Neural crest cell (in vitro differentiated cells): ENCODE data around the gene C1S. TPM values are rescaled to one million over a fixed set of nuclear protein-coding genes. Genes with fewer than 3 reads are reported as not detected.

Experiments used
- DNase-seq: peaks from one replicate; pipeline ENCODE4 v3.0.0; 2021; ENCODE audit warnings: low read depth, mixed read lengths, low spot score
- H3K27ac Mint-ChIP-seq: one replicate; pipeline ENCODE4 v1.8.0; 2021; ENCODE audit warnings: mild to moderate bottlenecking, mixed read lengths; ENCODE audit not compliant: unreplicated experiment
- H3K27me3 Mint-ChIP-seq: 2 replicates; pipeline ENCODE4 v1.8.0; 2021; ENCODE audit warnings: low read depth, mild to moderate bottlenecking, mixed read lengths
- H3K36me3 Mint-ChIP-seq: 2 replicates; pipeline ENCODE4 v1.8.0; 2021; ENCODE audit warnings: low read depth, mild to moderate bottlenecking, mixed read lengths
- H3K4me1 Mint-ChIP-seq: 2 replicates; pipeline ENCODE4 v1.8.0; 2021; ENCODE audit warnings: mixed read lengths
- H3K4me3 Mint-ChIP-seq: one replicate; pipeline ENCODE4 v1.8.0; 2021; ENCODE audit warnings: mild to moderate bottlenecking, mixed read lengths
- H3K9me3 Mint-ChIP-seq: 2 replicates; pipeline ENCODE4 v1.8.0; 2021; ENCODE audit warnings: mixed read lengths
- total RNA-seq: library from RNA; stranded (reverse); gene quantifications from 2 replicates; pipeline ENCODE4 v1.2.1, GENCODE V29; 2021
- TF ChIP-seq, protein P1 (sequence below): fragments of 200-600 bp; sonication (generic); conservative IDR thresholded peaks from 2 replicates; pipeline ENCODE4 v1.5.0; 2021; ENCODE audit warnings: antibody characterized with exemption, mild to moderate bottlenecking

C1S gene
- total RNA-seq, 1 donor from 2014 or later = 2.2 TPM

DNA sequence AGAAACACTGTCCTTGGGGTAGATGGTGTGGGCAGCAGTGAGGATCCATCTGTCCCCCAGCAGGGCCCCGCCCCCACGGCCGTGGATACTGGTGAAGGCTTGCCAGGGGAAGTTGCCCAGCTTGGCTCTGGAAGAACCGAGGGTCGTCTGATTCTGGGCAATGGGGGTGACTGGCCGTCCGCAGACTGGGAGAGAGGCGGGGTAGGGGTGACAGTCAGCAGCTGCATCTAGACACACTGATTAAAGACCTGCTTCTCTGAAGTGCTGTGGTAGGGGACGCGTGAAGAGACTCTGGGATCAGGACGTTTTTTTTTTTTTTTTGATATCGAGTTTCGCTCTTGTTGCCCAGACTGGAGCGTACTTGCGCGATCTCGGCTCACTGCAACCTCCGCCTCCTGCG lies 36.5 kb downstream of the C1S start:
- H3K36me3 Mint-ChIP-seq = peaks cover 2% of the 10 kb centered on the region
- H3K4me3 Mint-ChIP-seq = no peak overlapping the region
- H3K9me3 Mint-ChIP-seq = no peaks in the 10 kb centered on the region
- peak overlapping the region; percentile 19 for H3K27ac Mint-ChIP-seq
- DNase-seq = no peak
- no peaks in the 10 kb centered on the region for H3K27me3 Mint-ChIP-seq
- H3K4me1 Mint-ChIP-seq = peaks cover 5% of the 10 kb centered on the region
- TF ChIP-seq, protein P1, sequence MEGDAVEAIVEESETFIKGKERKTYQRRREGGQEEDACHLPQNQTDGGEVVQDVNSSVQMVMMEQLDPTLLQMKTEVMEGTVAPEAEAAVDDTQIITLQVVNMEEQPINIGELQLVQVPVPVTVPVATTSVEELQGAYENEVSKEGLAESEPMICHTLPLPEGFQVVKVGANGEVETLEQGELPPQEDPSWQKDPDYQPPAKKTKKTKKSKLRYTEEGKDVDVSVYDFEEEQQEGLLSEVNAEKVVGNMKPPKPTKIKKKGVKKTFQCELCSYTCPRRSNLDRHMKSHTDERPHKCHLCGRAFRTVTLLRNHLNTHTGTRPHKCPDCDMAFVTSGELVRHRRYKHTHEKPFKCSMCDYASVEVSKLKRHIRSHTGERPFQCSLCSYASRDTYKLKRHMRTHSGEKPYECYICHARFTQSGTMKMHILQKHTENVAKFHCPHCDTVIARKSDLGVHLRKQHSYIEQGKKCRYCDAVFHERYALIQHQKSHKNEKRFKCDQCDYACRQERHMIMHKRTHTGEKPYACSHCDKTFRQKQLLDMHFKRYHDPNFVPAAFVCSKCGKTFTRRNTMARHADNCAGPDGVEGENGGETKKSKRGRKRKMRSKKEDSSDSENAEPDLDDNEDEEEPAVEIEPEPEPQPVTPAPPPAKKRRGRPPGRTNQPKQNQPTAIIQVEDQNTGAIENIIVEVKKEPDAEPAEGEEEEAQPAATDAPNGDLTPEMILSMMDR = no peak

DNA sequence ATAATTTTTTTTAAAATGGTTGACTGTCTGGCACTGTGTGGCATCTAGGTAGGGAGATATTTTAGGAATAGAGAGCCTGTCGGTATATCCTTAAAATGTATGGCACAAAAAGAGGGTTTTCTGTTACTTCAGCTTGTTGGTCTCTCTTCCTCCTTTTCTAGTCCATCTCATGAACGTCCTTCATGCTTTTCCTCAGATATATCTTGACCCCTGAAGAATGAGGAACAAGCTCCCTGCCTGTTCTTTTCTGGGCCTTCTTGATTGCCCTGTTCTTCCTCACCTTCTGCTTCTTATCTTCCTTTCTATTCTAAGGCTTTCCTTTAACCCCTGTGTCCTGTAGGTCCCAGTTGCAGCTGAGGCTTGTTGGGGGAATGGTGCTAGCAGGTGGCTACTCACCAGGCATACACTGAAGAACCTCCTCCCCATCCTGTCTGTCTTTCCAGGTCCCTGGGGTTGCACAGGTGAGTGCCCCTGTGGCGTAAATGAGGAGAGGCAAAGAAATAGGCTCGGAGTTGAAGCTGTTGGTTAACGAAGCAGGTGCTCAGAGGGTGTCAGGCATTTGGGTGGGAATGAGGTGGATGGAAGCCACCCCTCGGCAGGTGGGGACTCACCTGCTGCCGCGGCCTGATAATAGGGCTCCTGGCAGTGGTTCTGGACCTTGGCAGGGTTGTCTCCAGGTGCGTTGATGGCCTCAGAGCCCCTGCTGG lies 38.9 kb downstream of the C1S start:
- Mint-ChIP-seq H3K27ac (no peak overlapping the region), H3K36me3 (peaks cover 2% of the 10 kb centered on the region), H3K4me1 (no peaks in the 10 kb centered on the region), H3K9me3 (no peaks in the 10 kb centered on the region), H3K4me3 (no peak overlapping the region), H3K27me3 (no peaks in the 10 kb centered on the region)
- TF ChIP-seq, protein P1 = no peak
- DNase-seq = no peak

DNA sequence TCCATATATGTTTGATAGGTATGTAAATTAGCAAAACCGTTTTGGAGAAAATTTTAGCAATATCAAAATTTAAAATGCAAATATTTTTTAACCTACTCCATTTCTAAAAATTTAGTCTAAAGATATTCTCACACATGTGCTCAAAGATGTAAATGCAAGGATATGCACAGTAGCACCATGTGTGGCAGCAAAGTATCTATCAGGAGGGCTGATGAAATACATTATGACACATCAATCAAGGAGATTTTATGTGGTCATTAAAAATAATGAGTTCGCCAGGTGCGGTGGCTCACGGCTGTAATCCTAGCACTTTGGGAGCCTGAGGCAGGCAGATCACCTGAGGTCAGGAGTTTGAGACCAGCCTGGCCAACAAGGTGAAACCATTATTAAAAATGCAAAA lies 39.7 kb downstream of the C1S start:
- Mint-ChIP-seq H3K27me3 (no peaks in the 10 kb centered on the region), H3K36me3 (peaks cover 2% of the 10 kb centered on the region), H3K9me3 (no peaks in the 10 kb centered on the region), H3K4me3 (no peak overlapping the region), H3K27ac (no peak overlapping the region), H3K4me1 (no peaks in the 10 kb centered on the region)
- no peak for DNase-seq
- TF ChIP-seq, protein P1 = no peak

DNA sequence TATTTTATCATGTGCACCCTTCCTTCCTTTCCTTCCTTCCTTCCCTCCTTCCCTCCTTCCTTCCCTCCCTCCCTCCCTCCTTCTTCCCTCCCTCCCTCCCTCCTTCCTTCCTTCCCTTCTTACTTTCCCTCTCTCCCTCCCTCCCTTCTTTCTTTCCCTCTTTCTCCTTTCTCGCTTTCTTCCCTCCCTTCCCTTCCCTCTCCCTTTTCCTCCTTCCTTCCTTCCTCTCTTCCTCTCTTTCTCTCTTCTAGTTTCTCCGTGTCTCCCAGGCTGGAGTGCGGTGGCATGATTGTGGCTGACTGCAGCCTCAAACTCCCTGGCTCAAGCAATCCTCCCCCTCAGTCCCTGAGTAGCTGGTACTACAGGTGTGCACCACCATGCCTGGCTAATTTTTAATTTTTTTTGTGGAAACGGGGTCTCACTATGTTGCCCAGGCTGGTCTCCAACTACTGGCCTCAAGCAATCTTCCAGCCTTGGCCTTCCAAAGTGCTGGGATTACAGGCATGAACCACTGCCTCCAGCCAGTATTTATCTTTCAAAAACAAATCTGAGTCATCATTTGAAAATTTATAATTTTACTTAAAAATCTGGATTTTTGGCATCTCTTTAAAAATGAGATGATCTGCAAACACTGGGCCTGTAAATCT lies 40.7 kb downstream of the C1S start:
- TF ChIP-seq, protein P1 = no peak
- DNase-seq = no peak
- peaks cover 11% of the 10 kb centered on the region for H3K36me3 Mint-ChIP-seq
- H3K27me3 Mint-ChIP-seq = no peaks in the 10 kb centered on the region
- H3K9me3 Mint-ChIP-seq = peaks cover 8% of the 10 kb centered on the region
- H3K4me3 Mint-ChIP-seq = no peak overlapping the region
- no peaks in the 10 kb centered on the region for H3K4me1 Mint-ChIP-seq
- no peak overlapping the region for H3K27ac Mint-ChIP-seq

DNA sequence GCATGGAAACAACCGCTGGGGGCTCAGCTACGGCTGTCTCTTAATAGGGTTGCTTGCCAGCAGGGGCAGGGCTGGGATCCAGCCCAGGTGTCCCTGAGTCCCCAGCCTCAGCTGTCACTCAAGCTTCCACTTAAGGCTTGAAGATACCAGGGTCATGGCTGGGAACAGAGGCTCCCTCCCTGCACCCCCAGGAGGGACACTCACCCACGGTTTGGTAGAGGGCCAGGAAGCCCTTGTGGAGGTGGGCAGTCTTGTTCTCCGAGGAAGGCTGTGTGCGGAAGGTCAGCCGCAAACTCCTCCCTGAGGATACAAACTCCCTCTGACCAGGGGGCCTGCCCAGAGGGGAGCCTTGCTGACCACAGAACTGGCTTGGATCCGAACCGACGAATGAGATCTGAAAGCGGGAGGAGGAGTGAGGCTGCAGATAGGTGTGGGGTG lies 41.2 kb downstream of the C1S start:
- H3K27ac Mint-ChIP-seq = no peak overlapping the region
- H3K27me3 Mint-ChIP-seq = no peaks in the 10 kb centered on the region
- no peak overlapping the region for H3K4me3 Mint-ChIP-seq
- TF ChIP-seq, protein P1 = no peak
- peaks cover 15% of the 10 kb centered on the region for H3K36me3 Mint-ChIP-seq
- DNase-seq = no peak
- H3K4me1 Mint-ChIP-seq = no peaks in the 10 kb centered on the region
- peaks cover 13% of the 10 kb centered on the region for H3K9me3 Mint-ChIP-seq
